ENCODE measurements around the gene HSPA6.
"Not testable (repeated sequence)": the region's sequence is repeated elsewhere in the genome, so short reads cannot be mapped to it uniquely, and the experiment has no call there.

The HSPA6 gene

DNA sequence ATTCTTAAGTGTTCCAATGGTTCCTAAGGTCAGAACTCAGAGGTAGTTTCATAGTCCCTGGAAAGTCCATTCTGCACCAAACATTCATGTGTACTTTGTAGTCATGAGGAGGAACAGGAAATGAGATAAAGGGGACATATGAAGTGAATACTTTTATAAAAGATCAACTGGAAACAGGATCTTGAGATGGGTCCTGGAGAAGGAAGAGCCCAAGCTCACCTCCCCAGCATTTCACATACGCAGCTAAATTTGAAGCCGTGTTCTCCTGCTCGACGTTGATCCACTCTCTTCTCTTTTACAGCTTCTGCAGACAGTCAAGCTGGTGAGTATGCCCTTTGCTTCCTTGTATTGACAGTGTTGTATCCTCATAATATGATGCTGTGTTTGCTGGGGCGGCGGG, 18.7 kb upstream of the HSPA6 start:
- no peak for DNase-seq

DNA sequence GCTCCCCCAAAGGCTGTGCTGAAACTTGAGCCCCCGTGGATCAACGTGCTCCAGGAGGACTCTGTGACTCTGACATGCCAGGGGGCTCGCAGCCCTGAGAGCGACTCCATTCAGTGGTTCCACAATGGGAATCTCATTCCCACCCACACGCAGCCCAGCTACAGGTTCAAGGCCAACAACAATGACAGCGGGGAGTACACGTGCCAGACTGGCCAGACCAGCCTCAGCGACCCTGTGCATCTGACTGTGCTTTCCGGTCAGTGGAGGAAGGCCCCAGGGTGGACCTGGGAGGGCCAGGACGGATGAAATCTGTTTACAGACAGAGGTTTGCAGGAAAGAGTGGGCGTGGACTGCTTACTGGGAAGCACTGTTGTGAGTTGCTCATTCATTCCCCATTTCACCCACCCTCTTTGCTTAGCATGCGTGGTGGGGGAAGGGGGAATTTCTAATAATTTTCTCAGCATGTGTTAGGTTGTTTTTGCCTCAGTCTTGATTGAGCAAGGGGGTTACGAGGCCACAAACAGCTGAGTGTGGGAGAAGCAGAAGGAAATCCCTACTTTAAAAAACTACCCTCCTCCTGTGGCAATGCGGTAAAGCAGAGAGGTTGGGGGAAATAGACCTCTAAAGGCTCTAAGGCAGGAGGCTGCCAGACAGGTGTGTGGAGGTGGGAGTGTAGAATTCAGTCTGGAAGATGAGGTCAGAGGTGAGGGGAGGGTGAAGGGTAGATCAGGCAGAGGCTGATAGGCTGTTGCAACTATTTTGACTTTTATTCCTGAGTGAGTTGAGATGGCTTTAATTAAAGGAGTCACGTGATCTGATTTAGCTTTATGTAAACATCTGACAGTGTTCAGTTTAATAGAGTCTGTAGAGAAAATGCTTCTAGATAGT, 17.8 kb upstream of the HSPA6 start:
- DNase-seq, result no peak

DNA sequence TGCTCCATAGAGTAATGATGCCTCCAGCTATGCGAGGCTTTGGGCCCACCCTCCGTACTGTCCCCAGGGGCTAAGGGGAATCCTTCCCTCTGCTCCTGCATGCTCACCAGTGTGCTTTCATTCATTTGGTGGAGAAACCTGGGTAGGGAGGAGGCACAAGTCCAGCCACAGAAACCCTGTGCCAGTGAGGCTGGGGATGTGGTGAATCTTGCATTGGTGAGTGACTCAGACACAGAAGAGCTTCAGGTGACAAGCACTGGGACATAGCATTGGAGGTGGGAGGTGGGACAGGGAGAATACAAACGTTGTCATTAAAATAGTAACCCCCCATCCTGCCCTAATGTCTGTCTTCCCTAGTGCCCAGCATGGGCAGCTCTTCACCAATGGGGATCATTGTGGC, 13.9 kb upstream of the HSPA6 start:
- no peak for DNase-seq

DNA sequence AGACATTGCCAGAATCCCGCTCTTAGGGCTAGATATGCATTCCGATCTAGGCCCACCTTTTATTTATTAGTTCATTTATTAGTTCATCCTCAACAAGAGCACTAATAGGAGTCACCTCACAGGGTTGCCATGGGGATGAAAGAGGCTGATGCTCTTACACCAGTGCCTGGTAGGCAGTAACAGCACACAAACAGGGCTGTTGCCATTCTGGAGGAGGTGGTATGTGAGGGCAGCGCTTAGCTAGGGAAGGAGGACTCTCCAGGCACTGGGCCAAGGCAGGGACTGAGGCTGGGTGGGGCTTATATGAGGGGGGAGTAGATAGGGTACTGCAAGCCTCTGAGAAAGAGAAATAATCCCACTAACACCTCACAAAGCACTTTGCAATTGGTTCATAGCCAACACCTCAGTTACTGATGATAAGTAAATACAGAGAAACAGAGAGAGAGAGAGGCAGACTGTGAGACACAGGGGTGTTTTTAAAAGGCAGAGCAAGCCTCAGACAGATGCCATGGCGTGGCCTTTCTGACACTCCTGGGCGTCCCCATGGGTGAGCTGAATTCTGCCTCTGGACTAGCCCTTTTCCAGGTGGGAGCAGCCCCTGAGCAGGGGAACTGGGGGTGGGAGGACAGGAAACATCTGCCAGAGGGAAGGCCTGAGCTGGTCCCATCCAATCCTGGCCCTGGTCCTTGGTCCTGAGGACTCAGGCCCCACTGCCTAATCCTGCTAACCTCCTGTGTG, 13.2 kb upstream of the HSPA6 start:
- DNase-seq, result no peak

DNA sequence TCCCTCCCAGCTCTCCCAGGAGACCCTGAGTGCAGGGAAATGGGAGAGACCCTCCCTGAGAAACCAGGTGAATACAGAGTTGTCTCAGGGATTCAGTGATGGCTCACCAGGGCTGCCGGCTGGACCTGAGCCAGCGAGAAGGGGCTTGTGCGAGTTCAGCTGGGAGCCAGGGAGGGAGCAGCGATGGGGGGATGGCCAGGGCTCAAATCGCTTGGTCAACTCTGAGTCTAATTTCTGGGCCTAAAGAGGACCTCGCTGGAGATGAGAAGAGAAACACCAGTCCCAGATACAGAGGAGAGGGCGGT, 12.6 kb upstream of the HSPA6 start:
- no peak for DNase-seq

DNA sequence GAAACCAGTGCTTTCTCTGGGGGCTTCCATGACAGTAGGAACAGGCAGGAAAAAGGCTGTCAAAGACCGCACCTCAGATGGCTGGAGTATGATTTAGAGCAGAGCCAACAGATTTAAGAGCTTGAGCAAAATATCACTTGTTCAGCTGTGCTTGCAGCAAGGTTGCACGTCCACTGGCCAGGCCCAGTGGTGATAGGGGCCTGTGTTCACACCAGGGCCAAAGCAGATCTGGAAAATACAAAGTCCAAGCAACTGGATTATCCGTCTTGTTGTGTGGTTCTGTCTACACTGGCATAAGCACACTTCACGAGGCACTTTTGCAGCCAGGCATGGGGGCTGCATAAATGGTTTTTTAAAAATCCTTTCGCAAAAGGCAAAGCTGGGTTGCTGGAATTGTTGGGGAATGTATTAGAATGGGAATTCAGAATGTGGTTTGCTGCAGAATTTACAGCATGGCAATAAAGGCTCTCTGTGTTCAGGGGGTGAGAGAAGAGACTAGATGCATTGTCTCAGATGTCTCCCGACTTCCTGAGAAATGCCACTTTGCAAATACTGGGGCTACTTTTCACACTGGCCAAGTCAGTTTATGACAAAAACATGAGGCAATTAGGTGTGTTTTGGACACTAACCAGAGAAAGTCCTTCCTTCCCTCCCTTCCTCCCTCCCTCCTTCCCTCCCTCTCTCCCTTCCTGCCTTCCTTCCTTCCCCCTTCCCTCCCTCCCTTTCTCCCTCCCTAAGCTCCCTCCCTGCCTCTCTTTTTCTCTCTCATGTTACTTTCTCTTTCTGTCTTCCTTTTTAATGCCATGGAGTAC, 11.5 kb upstream of the HSPA6 start:
- DNase-seq, result not testable (repeated sequence)

DNA sequence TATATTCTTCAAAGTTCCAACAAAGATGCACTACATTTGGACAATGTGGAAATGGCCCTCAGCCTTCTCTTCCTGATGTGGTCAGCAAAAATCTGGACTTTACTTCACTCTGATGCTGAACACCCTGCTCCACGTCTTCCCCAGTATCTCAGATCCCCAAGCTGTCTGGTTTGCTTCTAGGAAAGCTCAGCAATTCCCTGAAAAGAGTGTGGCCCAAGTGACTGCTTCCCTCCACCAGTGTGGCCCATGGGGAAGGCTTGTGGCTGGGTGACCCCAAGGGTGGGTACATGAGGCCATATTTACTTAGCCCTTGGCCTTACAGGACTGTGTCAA, 10.9 kb upstream of the HSPA6 start:
- not testable (repeated sequence) for DNase-seq

DNA sequence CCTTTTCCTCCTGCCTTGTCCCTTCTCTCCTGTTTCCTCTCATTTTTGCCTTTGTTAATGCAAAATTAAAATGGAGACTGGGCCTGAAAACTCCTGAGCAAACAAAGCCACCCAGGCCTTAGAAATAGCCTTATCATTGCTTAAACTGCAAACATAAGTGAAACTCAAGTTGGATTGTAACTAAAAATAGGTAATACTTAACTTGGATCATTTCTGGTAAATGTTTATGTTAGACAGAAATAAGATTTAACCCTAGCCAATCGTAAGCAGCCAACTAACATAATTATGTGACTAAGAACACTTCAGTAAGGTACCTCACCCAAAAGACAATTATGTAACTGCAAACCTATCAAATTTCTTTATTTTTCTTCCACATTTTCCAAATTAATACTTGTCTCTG, 10.4 kb upstream of the HSPA6 start:
- DNase-seq, result not testable (repeated sequence)

DNA sequence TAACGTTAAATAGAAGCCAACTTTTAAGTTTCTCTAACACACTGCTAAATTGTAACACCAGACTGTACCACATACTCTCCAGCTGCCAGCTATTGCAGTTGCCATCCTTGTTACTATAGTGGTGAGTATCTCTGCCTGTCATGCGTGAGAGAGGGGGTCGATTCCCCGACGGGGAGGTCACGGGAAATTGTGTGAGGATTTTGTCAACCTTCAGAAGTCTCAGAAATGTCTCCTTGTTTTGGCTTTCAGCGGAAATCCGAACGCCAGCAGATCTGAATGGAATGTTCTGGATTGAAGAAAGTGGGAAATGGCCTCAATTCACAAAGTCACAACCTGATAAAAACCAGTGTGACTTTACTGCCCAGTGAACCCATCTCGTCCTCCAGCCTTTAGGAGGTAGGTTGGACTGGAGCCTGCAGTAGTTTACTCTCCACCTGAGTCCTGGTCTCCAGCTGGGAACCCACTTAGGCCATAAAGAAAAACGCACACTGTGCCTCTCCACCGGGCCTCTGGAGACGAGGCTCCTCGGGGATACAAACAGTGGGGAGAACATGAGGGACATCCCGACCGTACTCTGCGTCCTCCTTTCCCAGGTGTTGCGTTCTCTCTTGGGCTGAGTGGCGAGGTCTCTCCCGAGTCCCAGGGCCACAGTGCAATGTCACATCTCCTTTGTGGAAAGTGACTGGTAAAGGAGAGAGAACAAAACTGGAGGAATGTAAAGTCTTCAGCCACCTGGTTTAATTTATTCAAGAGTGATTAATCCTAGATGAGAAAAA, 1.1 kb upstream of the HSPA6 start:
- not testable (repeated sequence) for DNase-seq

DNA sequence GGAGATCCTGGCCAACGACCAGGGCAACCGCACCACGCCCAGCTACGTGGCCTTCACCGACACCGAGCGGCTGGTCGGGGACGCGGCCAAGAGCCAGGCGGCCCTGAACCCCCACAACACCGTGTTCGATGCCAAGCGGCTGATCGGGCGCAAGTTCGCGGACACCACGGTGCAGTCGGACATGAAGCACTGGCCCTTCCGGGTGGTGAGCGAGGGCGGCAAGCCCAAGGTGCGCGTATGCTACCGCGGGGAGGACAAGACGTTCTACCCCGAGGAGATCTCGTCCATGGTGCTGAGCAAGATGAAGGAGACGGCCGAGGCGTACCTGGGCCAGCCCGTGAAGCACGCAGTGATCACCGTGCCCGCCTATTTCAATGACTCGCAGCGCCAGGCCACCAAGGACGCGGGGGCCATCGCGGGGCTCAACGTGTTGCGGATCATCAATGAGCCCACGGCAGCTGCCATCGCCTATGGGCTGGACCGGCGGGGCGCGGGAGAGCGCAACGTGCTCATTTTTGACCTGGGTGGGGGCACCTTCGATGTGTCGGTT, 477 bp downstream of the HSPA6 start:
- peak in 1 of 2 experiments; percentile 28 for DNase-seq

DNA sequence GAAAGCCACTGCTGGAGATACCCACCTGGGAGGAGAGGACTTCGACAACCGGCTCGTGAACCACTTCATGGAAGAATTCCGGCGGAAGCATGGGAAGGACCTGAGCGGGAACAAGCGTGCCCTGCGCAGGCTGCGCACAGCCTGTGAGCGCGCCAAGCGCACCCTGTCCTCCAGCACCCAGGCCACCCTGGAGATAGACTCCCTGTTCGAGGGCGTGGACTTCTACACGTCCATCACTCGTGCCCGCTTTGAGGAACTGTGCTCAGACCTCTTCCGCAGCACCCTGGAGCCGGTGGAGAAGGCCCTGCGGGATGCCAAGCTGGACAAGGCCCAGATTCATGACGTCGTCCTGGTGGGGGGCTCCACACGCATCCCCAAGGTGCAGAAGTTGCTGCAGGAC, 981 bp downstream of the HSPA6 start:
- DNase-seq, result not testable (repeated sequence)

DNA sequence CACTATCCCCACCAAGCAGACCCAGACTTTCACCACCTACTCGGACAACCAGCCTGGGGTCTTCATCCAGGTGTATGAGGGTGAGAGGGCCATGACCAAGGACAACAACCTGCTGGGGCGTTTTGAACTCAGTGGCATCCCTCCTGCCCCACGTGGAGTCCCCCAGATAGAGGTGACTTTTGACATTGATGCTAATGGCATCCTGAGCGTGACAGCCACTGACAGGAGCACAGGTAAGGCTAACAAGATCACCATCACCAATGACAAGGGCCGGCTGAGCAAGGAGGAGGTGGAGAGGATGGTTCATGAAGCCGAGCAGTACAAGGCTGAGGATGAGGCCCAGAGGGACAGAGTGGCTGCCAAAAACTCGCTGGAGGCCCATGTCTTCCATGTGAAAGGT, 1.6 kb downstream of the HSPA6 start:
- not testable (repeated sequence) for DNase-seq

DNA sequence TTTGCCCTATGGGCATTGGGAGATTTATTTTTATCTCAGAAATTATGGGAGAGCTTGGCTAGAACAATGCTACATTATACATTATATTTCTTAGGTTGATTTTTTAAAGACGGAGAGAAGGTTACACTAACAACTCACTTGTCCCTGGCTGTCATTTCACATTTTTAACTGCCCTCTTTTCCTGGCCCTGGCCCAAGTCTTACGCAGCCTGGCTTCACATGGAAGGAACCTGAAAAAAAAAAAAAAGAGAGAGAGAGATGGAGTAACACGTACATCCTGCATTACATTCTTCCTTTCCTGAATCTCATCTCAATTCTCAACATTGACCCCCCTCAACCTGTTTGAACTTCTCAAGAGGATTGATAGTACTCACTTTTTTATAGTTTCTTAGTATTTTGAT, 4.2 kb downstream of the HSPA6 start:
- not testable (repeated sequence) for DNase-seq

DNA sequence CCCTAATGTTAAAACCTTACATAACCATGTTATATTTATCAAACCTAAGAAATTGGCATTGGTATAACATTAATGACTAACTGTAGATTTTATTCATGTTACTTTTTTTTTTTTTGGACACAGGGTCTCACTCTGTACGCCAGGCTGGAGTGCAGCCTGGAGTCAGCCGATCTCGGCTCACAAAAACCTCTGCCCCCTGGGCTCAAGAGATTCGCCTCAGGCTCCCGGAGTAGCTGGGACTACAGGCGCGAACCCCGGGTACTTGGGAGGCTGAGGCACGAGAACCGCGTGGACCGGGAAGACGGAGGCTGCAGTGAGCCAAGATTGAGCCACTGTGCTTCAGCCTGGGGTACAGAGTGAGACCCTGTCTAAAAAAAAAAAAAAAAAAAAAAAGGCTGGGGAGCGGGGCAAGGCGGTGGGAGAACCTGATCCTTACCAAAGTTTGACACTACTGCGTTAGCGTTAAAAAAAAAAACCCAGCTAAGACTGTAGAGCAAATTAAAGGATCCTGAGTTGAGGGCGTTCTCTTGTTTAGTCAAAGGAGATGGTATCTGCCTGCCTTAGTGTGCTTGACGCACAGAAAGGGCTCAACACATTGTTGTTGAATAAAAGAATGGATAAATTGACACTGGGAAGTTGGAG, 5.2 kb downstream of the HSPA6 start:
- DNase-seq, result not testable (repeated sequence)

DNA sequence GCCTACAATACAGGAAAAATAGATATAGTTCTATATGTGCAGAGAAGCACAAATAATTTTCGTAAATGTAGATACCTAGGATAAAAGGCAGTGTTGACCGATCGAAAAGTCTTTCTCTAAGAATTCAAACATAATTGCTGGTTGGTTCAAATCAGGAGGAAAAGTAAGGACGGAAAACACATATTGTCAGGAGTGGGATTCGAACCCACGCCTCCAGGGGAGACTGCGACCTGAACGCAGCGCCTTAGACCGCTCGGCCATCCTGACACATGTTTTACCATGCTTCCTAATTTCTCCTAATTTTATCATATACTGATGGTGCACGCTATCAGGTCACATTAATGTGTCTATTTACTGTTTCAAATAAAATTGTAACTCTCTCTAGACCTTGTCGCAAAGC, 5.8 kb downstream of the HSPA6 start:
- DNase-seq, result peak; percentile 78 to 81

DNA sequence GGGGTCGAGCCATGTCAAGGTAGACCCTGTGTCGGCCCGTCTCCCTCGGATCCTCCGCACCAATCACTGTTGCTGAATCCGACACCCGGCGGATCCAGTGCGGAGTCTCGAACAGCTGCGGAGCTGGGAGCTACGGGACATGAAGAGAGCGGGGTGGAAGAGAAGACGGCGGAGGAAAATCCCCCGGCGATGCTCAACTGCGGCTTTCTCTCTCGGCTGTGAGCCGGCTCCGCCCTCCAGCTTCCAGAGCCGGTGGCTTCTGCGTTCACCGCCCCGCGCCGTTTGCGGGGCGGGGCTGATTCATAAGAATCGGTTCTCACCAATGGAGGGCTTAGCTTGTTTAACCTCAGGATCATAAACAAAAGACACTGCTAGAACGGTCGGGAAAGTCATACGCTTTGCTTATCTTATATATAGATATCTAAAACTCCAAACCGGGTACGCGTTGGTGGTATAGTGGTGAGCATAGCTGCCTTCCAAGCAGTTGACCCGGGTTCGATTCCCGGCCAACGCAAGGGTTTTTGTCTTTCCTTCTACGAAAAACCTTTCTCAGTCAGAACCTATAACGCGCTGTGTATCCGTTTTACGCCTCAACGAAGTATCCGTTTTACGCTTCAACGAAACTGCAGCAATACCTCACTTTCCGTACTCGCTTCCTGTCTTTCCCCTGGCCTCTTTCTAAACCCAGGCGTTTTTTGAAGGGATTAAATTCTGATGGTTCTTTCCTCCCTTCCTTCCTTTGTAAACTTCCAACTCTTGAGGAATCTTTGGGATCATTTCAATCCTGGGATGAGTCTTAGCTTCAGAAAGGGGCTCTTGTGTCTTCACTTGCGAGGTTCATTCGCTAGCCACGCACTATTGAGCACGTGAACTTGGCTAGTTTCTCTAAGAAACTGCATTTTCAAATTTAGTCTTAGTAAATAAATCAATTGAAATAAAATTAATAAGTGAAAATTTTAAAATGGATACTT, 6.6 kb downstream of the HSPA6 start:
- DNase-seq, result peak; percentile 95 to 96

DNA sequence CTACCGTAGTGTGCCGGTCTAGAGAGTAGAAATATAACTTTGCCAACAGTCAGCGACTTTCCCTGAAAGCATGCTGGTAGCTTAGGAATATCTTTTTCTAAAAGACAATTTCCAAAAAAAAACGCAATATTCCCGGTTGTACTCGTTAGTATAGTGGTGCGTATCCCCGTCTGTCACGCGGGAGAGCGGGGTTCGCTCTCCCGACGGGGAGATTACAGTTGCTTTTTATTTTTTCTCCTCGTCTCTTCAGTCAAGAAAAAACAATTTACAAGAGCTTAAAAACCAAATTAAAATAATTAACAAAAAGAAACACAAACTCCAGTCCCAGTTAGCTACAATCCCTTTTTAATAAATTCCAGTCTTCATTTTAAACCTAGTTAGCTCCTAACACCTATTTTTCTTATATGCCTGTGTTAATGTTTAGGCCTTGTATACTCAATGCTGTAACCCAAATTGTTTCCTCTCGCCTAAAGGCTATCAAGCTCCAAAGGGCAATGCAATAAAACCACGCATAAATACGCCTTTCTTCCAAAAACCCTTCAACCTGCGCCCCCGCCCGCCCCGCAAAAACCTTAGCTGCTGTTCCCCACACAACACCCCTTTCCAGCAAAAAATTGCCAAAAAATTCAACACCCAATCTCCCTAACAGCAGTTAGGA, 7.8 kb downstream of the HSPA6 start:
- no peak for DNase-seq

DNA sequence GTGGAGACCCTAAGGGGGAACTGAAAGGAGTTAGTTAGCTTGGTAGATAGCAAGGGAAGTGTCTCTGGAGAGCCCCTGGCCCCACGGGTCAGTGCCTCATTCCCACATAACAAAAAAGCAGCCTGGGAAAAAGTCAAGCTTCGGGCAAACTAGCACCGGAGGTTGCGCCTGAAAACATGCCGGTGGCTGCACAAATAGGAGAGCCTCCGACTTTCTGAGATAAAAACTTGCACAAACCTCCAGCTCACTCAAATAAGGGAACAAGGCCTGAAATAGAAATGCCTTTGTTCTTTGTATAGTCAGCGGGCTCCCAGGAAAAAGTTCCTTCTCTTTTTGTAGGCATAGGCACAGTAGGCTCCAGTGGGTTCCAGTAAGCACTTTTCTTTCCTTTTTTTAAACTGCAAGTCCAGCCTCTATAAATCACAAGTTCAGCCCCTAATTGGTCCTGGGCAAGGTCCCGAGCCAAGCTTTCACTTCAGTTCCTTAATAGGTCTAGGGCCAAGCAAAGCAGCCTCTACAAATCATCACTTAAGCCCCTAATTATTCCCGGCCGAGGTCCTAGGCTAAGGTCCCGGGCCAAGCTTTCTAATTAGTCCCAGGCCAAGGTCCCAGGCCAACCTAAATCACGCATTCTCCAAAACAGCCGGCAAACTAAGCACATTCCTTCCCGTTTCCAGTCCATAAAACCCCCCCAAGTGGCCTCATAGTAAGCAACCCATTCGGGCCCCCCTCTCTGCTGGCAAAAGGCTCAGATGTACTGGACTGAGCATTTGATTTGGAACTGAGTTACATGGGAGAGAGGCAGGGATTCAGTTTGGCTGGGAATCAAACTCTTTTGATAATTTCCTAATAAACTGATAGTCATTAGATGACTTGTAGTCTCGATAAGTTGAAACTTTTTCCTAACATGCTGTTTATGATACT, 8.6 kb downstream of the HSPA6 start:
- DNase-seq, result not testable (repeated sequence)

DNA sequence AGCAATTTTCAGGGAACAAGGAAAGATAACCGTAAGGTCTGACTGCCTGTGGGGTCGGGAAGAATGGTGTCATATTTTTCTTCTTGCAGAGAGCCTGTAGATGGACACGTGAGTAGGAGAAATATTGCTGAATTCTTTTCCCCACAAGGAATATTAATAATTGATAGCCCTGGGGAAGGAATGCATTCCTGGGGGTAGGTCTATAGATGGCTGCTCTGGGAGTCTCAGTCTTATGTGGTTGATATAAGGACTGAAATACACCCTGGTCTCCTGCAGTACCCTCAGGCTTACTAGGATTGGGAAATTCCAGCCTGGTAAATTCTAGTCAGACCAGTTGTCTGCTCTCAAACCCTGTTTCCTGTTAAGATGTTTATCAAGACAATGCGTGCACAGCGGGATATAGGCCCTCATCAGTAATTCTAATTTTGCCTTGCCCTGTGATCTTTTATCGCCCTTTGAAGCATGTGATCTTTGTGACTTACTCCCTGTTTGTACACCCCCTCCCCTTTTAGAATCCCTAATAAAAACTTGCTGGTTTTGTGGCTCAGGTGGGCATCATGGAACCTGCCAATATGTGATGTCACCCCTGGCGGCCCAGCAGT, 12.8 kb downstream of the HSPA6 start:
- not testable (repeated sequence) for DNase-seq

All from activated CD4-positive, alpha-beta T cell treated with anti-CD3 and anti-CD28 coated beads, Interleukin-2, amount 50 U/mL, for 48 hours (primary cell).